Measurements from ENCODE around the gene KRT86.
"Not testable (repeated sequence)": the region's sequence is repeated elsewhere in the genome, so short reads cannot be mapped to it uniquely, and the experiment has no call there.

Gene KRT86

GRCh38 chr12:52296572-52297215, 22.2 kb downstream of the KRT86 start:
- DNase-seq = no peak

- DNase-seq = no peak
Observed at GRCh38 chr12:52298677-52299190, 24.3 kb downstream of the KRT86 start.

DNA sequence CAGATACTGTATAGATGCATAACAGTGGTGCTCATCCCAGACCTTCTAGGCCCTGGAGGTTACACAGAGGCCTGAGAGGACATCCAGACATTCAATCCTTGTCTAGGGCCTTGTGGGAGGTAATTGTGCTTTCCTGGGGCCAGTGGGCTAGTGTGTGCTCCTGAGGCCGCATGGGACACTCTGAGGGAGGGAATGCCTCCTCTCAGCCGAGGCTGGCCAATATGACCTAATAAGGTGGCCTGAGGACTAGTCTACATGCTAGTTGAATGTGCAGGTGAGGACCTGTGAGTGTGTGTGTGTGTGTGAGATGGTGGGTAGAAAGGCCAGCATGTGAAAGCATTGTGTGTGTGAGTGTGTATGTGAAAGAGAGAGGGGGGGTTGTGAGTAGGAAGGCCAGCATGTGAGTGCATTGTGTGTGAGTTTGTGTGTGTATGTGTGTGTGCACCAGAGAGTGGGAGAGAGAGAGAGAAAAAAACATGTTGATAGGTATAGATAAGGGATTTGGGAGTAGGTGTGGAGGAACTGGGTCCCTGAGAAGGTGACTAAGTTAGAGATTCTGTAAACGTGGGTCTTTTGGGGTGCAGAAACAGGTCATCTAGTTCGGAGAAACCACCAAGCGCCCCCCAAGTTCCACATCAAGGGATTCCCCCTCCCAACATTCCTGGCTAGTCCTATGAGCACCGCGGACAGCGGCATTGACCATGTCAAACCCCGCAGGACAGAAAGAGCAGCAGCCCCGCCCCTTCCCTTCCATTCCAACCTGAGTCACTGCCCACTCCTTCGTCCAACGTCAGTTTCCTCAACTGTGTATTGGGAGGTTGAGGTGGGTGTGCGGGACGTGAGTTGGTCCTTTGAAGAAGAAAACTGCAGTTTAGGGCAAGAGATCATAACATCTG, 26.6 kb downstream of the KRT86 start:
- DNase-seq = no peak

GRCh38 chr12:52301721-52302120, 27.3 kb downstream of the KRT86 start:
- DNase-seq = not testable (repeated sequence)

GRCh38 chr12:52302242-52302914, 27.9 kb downstream of the KRT86 start:
- peak in 1 of 2 experiments; percentile 21 for DNase-seq

GRCh38 chr12:52304941-52305411, 30.5 kb downstream of the KRT86 start:
- not testable (repeated sequence) for DNase-seq

DNA sequence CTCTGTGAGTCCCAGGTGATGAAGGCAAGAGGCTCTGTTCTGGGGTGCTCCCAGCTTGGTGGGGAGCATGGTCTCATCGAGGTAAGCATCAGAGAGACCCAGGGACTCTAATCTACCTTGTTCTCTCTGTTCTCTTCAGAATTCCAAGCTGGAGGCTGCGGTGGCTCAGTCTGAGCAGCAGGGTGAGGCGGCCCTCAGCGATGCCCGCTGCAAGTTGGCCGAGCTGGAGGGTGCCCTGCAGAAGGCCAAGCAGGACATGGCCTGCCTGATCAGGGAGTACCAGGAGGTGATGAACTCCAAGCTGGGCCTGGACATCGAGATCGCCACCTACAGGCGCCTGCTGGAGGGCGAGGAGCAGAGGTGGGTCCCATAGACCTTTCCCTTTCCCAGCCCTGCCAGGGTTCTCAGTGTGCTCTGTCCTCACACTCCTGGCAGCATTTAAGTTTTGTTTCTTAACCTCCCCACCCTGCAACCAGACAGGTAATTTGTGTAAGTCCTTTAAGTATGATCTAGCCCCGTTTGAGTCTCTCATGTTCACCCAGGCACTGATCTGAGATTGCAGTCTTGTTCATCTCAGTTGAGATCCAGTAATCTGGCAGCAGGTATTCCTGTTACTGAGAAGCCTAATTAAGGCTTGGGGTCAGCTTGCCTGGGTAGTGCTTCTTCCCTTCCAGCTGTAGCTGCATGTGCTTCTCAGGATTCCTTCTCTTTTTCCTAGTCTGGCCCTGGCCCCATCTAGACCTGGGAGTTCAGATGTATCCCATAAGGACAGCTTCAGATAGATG, 31.7 kb downstream of the KRT86 start:
- DNase-seq = peak in 1 of 2 experiments; percentile 1

GRCh38 chr12:52306731-52307130, 32.3 kb downstream of the KRT86 start:
- no peak for DNase-seq

DNA sequence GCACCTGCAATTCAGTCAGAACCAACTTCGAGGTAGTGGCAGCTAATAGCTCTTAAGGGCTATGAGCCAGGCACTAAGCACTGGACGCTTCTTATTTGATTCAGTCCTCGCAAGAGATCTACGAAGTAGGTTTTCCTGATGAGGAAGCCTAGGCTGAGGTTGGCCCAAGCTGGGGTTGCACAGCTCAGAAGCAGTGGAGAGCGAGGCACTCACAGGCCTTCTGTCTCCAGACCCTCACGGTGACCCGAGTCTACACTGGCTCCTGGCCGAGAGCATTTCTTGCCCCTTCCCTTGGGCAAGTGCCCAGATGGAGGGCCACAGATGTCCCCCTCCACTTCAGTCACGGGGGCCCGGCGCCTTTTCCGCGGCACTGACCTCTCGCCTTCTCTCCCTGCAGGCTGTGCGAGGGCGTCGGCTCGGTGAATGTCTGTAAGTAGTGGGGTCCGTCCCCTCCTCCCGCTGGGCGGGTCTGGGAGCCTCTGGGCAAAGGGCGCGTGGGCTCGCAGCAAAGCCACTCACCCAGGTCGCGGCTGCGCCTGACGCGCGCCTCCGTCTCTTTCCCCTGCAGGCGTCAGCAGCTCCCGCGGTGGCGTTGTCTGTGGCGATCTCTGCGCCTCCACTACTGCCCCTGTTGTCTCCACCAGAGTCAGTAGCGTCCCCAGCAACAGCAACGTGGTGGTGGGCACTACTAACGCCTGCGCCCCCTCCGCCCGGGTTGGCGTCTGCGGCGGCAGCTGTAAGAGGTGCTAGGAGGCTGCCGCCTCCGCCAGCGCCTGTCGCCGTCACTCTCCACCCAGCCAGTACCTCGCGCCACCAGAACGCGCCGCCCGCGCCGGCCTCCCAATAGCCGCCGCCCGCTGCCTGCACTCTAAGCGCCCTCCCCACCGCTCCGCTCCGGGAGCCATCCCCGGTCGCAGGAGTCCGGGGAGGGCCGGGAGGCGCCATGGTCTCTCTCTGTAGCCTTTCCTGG, 33.7 kb downstream of the KRT86 start:
- peak; percentile 63 to 78 for DNase-seq

DNA sequence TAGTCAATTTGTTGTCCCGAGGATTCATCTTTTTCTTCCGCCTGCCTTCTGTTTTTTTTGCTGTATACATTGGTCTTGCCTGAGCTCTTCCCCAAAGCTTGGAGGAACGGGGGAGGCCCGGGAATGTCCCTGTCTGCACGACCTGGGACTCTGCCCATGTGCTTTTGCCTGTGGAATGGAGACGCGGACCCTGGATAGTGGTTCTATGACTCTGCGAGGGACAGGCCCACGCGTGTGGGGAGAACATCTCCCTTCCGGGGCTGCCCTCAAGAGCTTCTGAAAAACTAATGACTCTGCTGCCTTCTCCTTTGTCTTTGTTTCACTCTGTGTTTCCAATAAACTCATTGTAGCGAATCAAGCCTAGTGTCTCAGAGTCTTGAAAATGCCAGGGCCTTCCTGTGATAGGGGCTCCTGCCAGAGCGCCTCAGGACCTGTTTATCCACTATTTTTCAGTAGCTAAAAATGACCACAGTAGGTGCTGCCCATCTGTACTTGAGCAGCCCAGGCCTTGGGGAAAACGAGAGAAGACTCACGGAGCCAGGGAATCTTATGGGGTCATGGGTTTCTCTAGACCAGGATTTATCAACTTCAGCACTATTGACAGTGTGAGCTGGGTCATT, 34.5 kb downstream of the KRT86 start:
- DNase-seq = peak in 1 of 2 experiments; percentile 27

- no peak for DNase-seq
Observed at GRCh38 chr12:52310622-52311284, 36.3 kb downstream of the KRT86 start.

DNA sequence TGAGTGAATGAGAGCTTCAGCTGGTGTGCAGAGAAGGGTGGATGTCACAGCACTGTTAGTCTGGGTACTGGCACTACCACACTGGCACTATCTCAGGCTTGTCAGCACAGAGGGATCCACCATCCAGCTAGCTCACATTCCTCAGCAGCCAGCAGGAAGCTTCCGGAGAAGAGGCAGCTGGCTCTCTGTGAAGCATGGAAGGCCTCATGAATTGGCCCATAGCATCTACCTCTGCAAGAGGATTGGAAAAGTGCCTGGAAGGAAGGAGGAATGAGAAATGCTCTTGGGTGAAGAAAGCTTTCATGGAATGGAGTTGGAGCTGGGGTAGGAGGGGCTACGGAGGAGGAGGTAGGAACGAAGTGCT, 36.8 kb downstream of the KRT86 start:
- no peak for DNase-seq

- no peak for DNase-seq
Observed at GRCh38 chr12:52312086-52312485, 37.6 kb downstream of the KRT86 start.

- no peak for DNase-seq
Observed at GRCh38 chr12:52313461-52313860, 39.0 kb downstream of the KRT86 start.

- no peak for DNase-seq
Observed at GRCh38 chr12:52313926-52314325, 39.5 kb downstream of the KRT86 start.

GRCh38 chr12:52314511-52314910, 40.1 kb downstream of the KRT86 start:
- no peak for DNase-seq

GRCh38 chr12:52315721-52316120, 41.3 kb downstream of the KRT86 start:
- peak in 1 of 2 experiments; percentile 16 for DNase-seq

DNA sequence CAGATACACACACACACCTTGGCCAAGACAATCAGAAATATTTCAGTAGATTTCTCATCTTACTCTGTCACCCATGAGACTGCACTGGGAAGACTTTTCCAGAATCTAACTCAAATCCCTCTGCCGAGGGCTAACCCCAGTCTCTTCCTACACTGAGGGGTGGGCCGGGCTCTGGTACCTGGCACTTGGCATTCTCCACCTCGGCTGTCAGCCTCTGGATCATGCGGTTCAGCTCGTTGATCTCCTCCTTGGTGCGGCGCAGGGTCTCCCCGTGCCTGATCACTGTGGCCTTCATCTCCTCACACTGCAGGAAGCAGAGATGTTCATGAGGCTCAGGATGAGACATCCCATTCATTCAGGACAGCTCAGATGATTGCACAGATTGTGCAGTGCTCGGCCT, 41.8 kb downstream of the KRT86 start:
- DNase-seq = no peak

DNA sequence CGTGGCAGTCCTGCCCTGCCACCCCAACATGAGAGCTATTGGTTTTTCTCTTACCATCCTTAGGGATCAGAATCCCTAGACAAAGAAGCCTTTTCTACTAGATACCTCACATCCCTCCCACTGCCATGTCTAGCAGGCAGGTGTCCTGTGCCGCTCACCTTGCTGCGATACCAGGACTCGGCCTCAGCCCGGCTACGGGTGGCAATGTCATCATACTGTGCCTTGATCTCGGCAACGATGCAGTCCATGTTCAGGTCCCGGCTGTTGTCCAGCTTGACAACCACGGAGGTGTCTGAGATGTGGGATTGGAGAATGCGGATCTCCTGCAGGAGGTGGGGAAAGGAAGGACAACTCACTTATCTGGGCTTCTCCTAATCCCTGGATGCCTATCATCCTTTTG, 42.3 kb downstream of the KRT86 start:
- DNase-seq = no peak

DNA sequence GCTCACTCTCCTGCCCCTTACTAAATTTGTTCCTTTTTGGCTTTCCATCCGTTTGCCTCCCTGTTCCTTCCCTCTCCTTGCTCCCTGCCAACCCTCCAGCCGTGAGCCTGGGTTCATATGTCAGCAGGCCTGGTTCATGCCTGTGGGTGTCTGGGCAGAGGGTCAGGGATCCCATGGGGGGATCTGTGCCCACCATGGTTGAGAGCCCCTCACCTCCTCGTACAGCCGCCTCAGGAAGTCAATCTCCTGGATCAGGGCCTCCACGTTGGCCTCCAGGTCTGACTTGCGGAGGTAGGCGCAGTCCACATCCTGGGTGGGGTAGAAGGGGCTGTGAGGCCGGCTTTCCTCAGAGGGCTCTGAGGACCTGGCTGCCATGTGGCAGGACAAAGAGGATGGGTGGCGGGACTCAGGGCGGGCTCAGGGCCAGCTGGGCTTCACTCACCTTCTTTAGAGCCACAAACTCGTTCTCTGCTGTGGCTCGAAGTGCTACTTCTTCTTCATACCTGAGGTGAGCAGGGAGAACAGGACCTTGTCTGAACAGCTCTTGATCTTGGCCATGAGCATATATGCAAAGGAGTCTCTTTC, 43.1 kb downstream of the KRT86 start:
- DNase-seq = no peak
